Endothelial cell of umbilical vein (primary cell): Measurements from ENCODE around the gene COL28A1.

ENCODE experiments used
- CTCF ChIP-seq, 2 donors: IDR thresholded peaks; 1 replicate in 1 of 2; 2 replicates in 1 of 2; pipeline ENCODE4 v1.5.1; 2011; ENCODE audit warnings: low read length in 2 of 2, mild to moderate bottlenecking in 2 of 2, moderate library complexity in 2 of 2, control low read depth in 1 of 2, inconsistent platforms in 1 of 2, low read depth in 1 of 2; ENCODE audit not compliant: insufficient read depth in 1 of 2; ENCODE audit errors: extremely low read depth in 1 of 2
- EZH2 ChIP-seq: IDR thresholded peaks from 2 replicates; pipeline ENCODE4 v1.6.1; 2012; ENCODE audit warnings: borderline replicate concordance, low read depth, mild to moderate bottlenecking, moderate library complexity, low read length, inconsistent platforms; ENCODE audit not compliant: severe bottlenecking
- FOS ChIP-seq: IDR thresholded peaks from 2 replicates; pipeline ENCODE4 v1.6.1; 2011; ENCODE audit warnings: mild to moderate bottlenecking, low read length, moderate library complexity, borderline replicate concordance; ENCODE audit not compliant: insufficient read depth
- MAX ChIP-seq: IDR thresholded peaks from 2 replicates; pipeline ENCODE4 v1.6.1; 2011; ENCODE audit not compliant: insufficient read depth, insufficient read length
- POLR2AphosphoS5 ChIP-seq: IDR thresholded peaks from 2 replicates; pipeline ENCODE4 v1.6.1; 2012; ENCODE audit warnings: low read depth, mild to moderate bottlenecking, control low read depth, low read length, moderate library complexity; ENCODE audit not compliant: insufficient read depth

GRCh38 chr7:7478569-7478968 lies 57.1 kb downstream of the COL28A1 start:
- no peak for TF ChIP-seq MAX
- TF ChIP-seq CTCF (IDR thresholded peaks at IDR 0.05; ENCODE audit: extremely low read depth in 1 of 2, insufficient read depth in 1 of 2, low read depth in 1 of 2, low read length in 2 of 2): no peak
- TF ChIP-seq EZH2: no peak
- TF ChIP-seq POLR2AphosphoS5: no peak
- no peak for TF ChIP-seq FOS
